Neuronal stem cell (in vitro differentiated cells): Measurements from ENCODE around the gene FABP6.

Source experiments
- DNase-seq: peaks from one replicate; pipeline ENCODE4 v3.0.0-alpha.2; 2013; ENCODE audit warnings: low spot score
- H2AFZ ChIP-seq: one replicate; pipeline ENCODE4 v1.6.1; 2013; ENCODE audit warnings: mild to moderate bottlenecking, low read length, inconsistent platforms
- H2AK5ac ChIP-seq: 2 replicates; pipeline ENCODE4 v1.6.1; 2013; ENCODE audit warnings: low read depth, mild to moderate bottlenecking, inconsistent platforms, low read length, moderate library complexity, mixed read lengths
- H2BK120ac ChIP-seq: 2 replicates; pipeline ENCODE4 v1.6.1; 2013; ENCODE audit warnings: low read depth, mild to moderate bottlenecking, inconsistent platforms, low read length, moderate library complexity, mixed read lengths
- H2BK12ac ChIP-seq: one replicate; pipeline ENCODE4 v1.6.1; 2013; ENCODE audit warnings: low read length, inconsistent platforms
- H2BK15ac ChIP-seq: 2 replicates; pipeline ENCODE4 v1.6.1; 2013; ENCODE audit warnings: mild to moderate bottlenecking, low read length, inconsistent platforms, mixed read lengths
- H2BK5ac ChIP-seq: one replicate; pipeline ENCODE4 v1.6.1; 2013; ENCODE audit warnings: inconsistent platforms, mild to moderate bottlenecking, low read length, moderate library complexity
- H3K14ac ChIP-seq: one replicate; pipeline ENCODE4 v1.6.1; 2013; ENCODE audit warnings: low read length, inconsistent platforms
- H3K18ac ChIP-seq: 2 replicates; pipeline ENCODE4 v1.6.1; 2013; ENCODE audit warnings: low read length, inconsistent platforms
- H3K23ac ChIP-seq: 2 replicates; pipeline ENCODE4 v1.6.1; 2013; ENCODE audit warnings: low read depth, mild to moderate bottlenecking, mixed read lengths, low read length, inconsistent platforms; ENCODE audit not compliant: poor library complexity
- H3K27ac ChIP-seq: replicated peaks from 3 replicates; pipeline ENCODE4 v1.5.1; 2013; ENCODE audit warnings: low read length, inconsistent platforms
- H3K27me3 ChIP-seq, 3 experiments: 2 replicates each; pipeline ENCODE4 v1.6.1; 2013; ENCODE audit warnings: low read length in 3 of 3, mild to moderate bottlenecking in 2 of 3, inconsistent platforms in 1 of 3, low read depth in 1 of 3, mixed read lengths in 1 of 3, moderate library complexity in 1 of 3; ENCODE audit not compliant: control insufficient read depth in 3 of 3, insufficient read depth in 3 of 3
- H3K36me3 ChIP-seq, 2 donors: replicated peaks in 1 of 2; 2 replicates each; pipeline ENCODE4 v1.6.1; 2013; ENCODE audit warnings: low read length in 2 of 2; ENCODE audit not compliant: control insufficient read depth in 2 of 2, insufficient read depth in 2 of 2
- H3K4ac ChIP-seq: 2 replicates; pipeline ENCODE4 v1.6.1; 2013; ENCODE audit warnings: inconsistent platforms, mild to moderate bottlenecking, low read length, moderate library complexity
- H3K4me1 ChIP-seq, 2 donors: 1 replicate in 1 of 2; 2 replicates in 1 of 2; pipeline ENCODE4 v1.6.1; 2013; ENCODE audit warnings: low read length in 2 of 2, low read depth in 1 of 2; ENCODE audit not compliant: control insufficient read depth in 2 of 2, insufficient read depth in 1 of 2
- H3K4me2 ChIP-seq: one replicate; pipeline ENCODE4 v1.6.1; 2013; ENCODE audit warnings: mild to moderate bottlenecking, low read length, inconsistent platforms; ENCODE audit not compliant: insufficient read depth, poor library complexity, severe bottlenecking
- H3K4me3 ChIP-seq, 2 donors: 2 replicates each; pipeline ENCODE4 v1.5.1; 2013; ENCODE audit warnings: low read length in 2 of 2, mild to moderate bottlenecking in 2 of 2, inconsistent platforms in 1 of 2, moderate library complexity in 1 of 2
- H3K79me1 ChIP-seq: one replicate; pipeline ENCODE4 v1.6.1; 2013; ENCODE audit warnings: low read depth, mild to moderate bottlenecking, inconsistent platforms, low read length, moderate library complexity
- H3K9ac ChIP-seq: one replicate; pipeline ENCODE4 v1.6.1; 2013; ENCODE audit warnings: mild to moderate bottlenecking, low read depth, low read length, inconsistent platforms; ENCODE audit not compliant: poor library complexity
- H3K9me3 ChIP-seq, 2 donors: replicated peaks in 1 of 2; 2 replicates each; pipeline versions ENCODE3 to v1.6.1; 2013; ENCODE audit warnings: low read length in 2 of 2, mild to moderate bottlenecking in 2 of 2, inconsistent platforms in 1 of 2, low read depth in 1 of 2, mixed read lengths in 1 of 2, moderate library complexity in 1 of 2; ENCODE audit not compliant: control insufficient read depth in 2 of 2, insufficient read depth in 1 of 2
- H4K8ac ChIP-seq: one replicate; pipeline ENCODE4 v1.6.1; 2013; ENCODE audit warnings: low read depth, mild to moderate bottlenecking, inconsistent platforms, low read length, moderate library complexity
- H4K91ac ChIP-seq: one replicate; pipeline ENCODE4 v1.6.1; 2013; ENCODE audit warnings: low read length, low read depth, mild to moderate bottlenecking, inconsistent platforms; ENCODE audit not compliant: poor library complexity
- WGBS, 2 donors: extraction: QIAGEN DNeasy Blood & Tissue Kit; methylation state at CpG; one replicate each; pipeline ENCODE4 v1.1.7; 2013; ENCODE audit warnings: missing lambda C conversion rate in 2 of 2, mixed read lengths in 1 of 2; ENCODE audit not compliant: insufficient read length in 2 of 2, insufficient replicate concordance in 1 of 2; ENCODE audit errors: extremely low coverage in 2 of 2; 5-methylcytosine and 5-hydroxymethylcytosine counted together

Gene FABP6

DNA sequence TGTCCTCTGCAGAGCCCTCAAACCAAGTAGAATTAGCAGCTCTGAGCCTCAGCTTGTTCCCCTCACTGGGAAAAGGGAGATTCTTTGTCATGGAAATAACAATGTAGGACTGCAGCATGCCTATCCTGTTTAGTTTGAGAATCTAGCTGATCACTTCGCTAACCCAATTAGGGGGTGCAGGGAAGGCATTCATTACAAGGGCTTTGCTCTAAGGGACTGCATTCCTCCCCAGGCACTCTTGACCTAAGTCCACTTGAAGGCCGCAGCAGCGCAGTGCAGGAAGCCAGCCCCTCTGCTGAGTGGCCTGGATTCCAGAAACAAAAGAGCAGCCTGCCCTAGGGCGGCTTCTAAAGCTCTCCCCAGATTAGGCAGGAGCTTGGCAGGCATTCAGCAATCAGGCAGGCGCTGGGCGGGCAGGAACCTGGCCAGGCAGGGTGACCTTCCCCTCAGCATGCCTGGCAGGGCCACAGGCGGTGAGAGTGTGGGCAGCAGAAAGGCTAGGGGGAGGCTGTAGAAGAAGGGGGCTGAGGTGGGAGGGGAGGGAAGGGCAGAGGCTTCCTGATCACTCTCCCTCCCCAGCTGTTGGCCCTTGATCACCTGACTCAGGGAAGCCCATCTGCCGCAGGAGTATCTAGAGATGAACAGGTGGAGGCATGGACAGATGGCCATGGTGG lies 58.2 kb downstream of the FABP6 start:
- H3K4me1 ChIP-seq, result peaks cover 12 to 23% of the 10 kb centered on the region in 2 donors
- peak overlapping the region; percentile 70 for H2AFZ ChIP-seq
- no peak overlapping the region for H3K4me2 ChIP-seq
- H3K9ac ChIP-seq, result no peak overlapping the region
- peak overlapping the region; percentile 1 for H3K18ac ChIP-seq
- no peak overlapping the region for H4K91ac ChIP-seq
- H3K4me3 ChIP-seq, result no peak overlapping the region
- H3K23ac ChIP-seq, result no peak overlapping the region
- no CpG with 5 or more reads among the region's 8 CpGs for WGBS, 2 donors
- no peak overlapping the region for H2BK120ac ChIP-seq
- H3K9me3 ChIP-seq, result no peaks in the 10 kb centered on the region
- no peak overlapping the region for H4K8ac ChIP-seq
- no peak overlapping the region for H3K4ac ChIP-seq
- H3K36me3 ChIP-seq, result peaks cover 1 to 17% of the 10 kb centered on the region in 2 donors
- no peak overlapping the region for H3K14ac ChIP-seq
- H3K27me3 ChIP-seq, result no peaks in the 10 kb centered on the region
- DNase-seq, result peak; percentile 91
- no peaks in the 10 kb centered on the region for H3K79me1 ChIP-seq
- no peak overlapping the region for H2AK5ac ChIP-seq
- H2BK12ac ChIP-seq, result no peak overlapping the region
- no peak overlapping the region for H2BK5ac ChIP-seq
- peak overlapping the region; percentile 90 for H3K27ac ChIP-seq
- H2BK15ac ChIP-seq, result no peak overlapping the region
